ENCODE measurements around the gene ZNF19.

DNA sequence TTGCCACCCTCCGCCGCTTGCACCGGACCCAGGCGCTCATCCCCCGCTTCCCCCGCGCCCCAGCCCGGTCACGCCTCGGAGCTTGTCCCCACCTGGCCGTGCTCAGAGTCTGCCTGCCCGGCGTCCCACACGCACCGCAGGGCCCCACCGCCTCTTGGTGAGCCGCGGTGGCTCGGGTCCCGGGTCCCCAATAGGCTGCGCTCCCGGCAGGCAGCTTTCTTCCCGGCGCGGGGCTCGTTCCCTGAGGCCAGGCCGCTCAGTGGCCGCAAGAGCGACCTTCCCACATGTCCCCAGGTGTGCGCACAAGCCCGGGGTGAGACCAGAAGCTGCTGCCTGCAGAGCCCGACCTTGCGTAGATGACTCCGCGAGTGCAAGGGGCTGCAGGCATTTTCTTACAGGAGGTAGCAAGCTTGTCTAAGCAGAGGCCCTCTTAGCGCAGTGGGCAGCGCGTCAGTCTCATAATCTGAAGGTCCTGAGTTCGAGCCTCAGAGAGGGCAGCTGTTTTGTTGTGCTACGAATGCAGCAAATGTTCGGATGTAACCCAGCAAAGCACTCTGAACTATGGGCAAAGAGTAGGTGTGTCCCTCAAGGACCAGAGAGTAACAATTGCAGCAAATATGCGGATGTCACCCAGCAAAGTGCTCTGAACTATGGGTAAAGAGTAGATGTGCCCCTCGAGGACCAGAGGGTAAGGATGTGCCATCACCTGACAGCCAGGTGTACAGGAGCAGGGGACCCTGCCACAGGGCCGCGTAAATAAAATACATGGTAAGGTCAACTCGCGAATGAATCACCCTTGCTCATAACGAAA lies 62.9 kb downstream of the ZNF19 start:
- TF ChIP-seq, protein P1, sequence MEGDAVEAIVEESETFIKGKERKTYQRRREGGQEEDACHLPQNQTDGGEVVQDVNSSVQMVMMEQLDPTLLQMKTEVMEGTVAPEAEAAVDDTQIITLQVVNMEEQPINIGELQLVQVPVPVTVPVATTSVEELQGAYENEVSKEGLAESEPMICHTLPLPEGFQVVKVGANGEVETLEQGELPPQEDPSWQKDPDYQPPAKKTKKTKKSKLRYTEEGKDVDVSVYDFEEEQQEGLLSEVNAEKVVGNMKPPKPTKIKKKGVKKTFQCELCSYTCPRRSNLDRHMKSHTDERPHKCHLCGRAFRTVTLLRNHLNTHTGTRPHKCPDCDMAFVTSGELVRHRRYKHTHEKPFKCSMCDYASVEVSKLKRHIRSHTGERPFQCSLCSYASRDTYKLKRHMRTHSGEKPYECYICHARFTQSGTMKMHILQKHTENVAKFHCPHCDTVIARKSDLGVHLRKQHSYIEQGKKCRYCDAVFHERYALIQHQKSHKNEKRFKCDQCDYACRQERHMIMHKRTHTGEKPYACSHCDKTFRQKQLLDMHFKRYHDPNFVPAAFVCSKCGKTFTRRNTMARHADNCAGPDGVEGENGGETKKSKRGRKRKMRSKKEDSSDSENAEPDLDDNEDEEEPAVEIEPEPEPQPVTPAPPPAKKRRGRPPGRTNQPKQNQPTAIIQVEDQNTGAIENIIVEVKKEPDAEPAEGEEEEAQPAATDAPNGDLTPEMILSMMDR (conservative IDR thresholded peaks at IDR 0.05; ENCODE audit: low read length): no peak
- no peak for TF ChIP-seq EZH2phosphoT487 (IDR thresholded peaks at IDR 0.05; ENCODE audit: borderline replicate concordance)
